Esophagus muscularis mucosa (tissue), 4 donors: ENCODE data around the gene DNHD1. TPM values are rescaled to one million over a fixed set of nuclear protein-coding genes. Genes with fewer than 3 reads are reported as not detected.
A peak's percentile ranks its signal among the peaks of the same experiment; 100 is the strongest.

ENCODE experiments used
- DNase-seq: peaks from one replicate; pipeline ENCODE4 v3.0.0-alpha.2; 2017; ENCODE audit errors: extremely low spot score
- H3K27ac ChIP-seq, 4 donors: fragments of 200-600 bp; sonication (generic); replicated peaks in 1 of 4; 1 replicate in 3 of 4; 2 replicates in 1 of 4; pipeline ENCODE4 v1.5.1; 2016 to 2019; ENCODE audit warnings: mild to moderate bottlenecking in 1 of 4
- H3K27me3 ChIP-seq, 4 donors: fragments of 200-600 bp; sonication (generic); one replicate each; pipeline versions ENCODE4 v1.5.1 to v1.6.0; 2016 to 2019
- H3K36me3 ChIP-seq, 4 donors: fragments of 200-600 bp; sonication (generic); one replicate each; pipeline ENCODE4 v1.5.1; 2016 to 2019
- H3K4me1 ChIP-seq, 4 donors: fragments of 200-600 bp; sonication (generic); one replicate each; pipeline ENCODE4 v1.5.1; 2016 to 2019
- H3K4me3 ChIP-seq, 4 donors: fragments of 200-600 bp; sonication (generic); 1 replicate in 2 of 4; 2 replicates in 2 of 4; pipeline ENCODE4 v1.5.1; 2016 to 2019; ENCODE audit warnings: mild to moderate bottlenecking in 4 of 4, moderate library complexity in 1 of 4
- H3K9me3 ChIP-seq, 4 donors: fragments of 200-600 bp; sonication (generic); 1 replicate in 3 of 4; 2 replicates in 1 of 4; pipeline ENCODE4 v1.5.1; 2016 to 2019
- CTCF ChIP-seq, 3 experiments: fragments of 200-600 bp in 2 of 3; fragments of 450-650 bp in 1 of 3; sonication (generic) in 2 of 3; IDR thresholded peaks; one replicate each; pipeline ENCODE4 v1.5.1; 2017 to 2019; ENCODE audit warnings: antibody characterized with exemption in 3 of 3, mild to moderate bottlenecking in 2 of 3, moderate library complexity in 1 of 3
- EP300 ChIP-seq: sonication (generic); formaldehyde crosslinking; IDR thresholded peaks from one replicate; pipeline ENCODE4 v1.6.1; 2017; ENCODE audit warnings: antibody characterized with exemption
- POLR2A ChIP-seq: fragments of 450-650 bp; IDR thresholded peaks from one replicate; pipeline ENCODE4 v1.6.1; 2017; ENCODE audit warnings: antibody characterized with exemption, moderate library complexity, mild to moderate bottlenecking, low read depth
- POLR2AphosphoS5 ChIP-seq, 2 donors: sonication (generic); formaldehyde crosslinking; IDR thresholded peaks; one replicate each; pipeline ENCODE4 v1.6.1; 2017; ENCODE audit warnings: antibody characterized with exemption in 2 of 2
- WGBS: methylation state at CpG from one replicate; pipeline ENCODE4 v1.1.5; 2018; 5-methylcytosine and 5-hydroxymethylcytosine counted together
- intact Hi-C: fragments of 100-400 bp; cut with DNase I; formaldehyde crosslinking; loops from one replicate; pipeline ENCODE4 v1.15.1; 2023
- total RNA-seq, 4 donors: library from RNA; depleted of rRNA; stranded (reverse); fragments of >200 nt; gene quantifications; one replicate each; pipeline versions ENCODE4 v1.1.0 to v1.2.1, GENCODE V29; 2016

The DNHD1 gene
- total RNA-seq, 4 donors from 2014 or later: 6.1 to 14.5 (median 7.0) TPM

GRCh38 chr11:6546735-6547134 lies 49.7 kb downstream of the DNHD1 start:
- H3K4me3 ChIP-seq: no peak overlapping the region
- TF ChIP-seq POLR2A (no peak), EP300 (no peak), POLR2AphosphoS5 (IDR thresholded peaks at IDR 0.05) (no peak), CTCF (IDR thresholded peaks at IDR 0.05) (no peak)
- no peaks in the 10 kb centered on the region for H3K9me3 ChIP-seq
- H3K36me3 ChIP-seq: peaks cover 0 to 46% (median 33%) of the 10 kb centered on the region in 4 donors
- intact Hi-C loops: no loop called here
- 91% methylated on average over 5 of the region's 8 CpGs for WGBS
- no peak overlapping the region for H3K27ac ChIP-seq
- no peaks in the 10 kb centered on the region for H3K4me1 ChIP-seq
- no peaks in the 10 kb centered on the region for H3K27me3 ChIP-seq
- DNase-seq: peak; percentile 66

- Histone ChIP-seq H3K9me3 (no peaks in the 10 kb centered on the region), H3K27me3 (no peaks in the 10 kb centered on the region), H3K4me3 (no peak overlapping the region), H3K27ac (no peak overlapping the region), H3K36me3 (peaks cover 0 to 46% (median 33%) of the 10 kb centered on the region in 4 donors), H3K4me1 (no peaks in the 10 kb centered on the region)
- 93% methylated on average over 5 of the region's 6 CpGs for WGBS
- TF ChIP-seq POLR2A: no peak
- no peak for TF ChIP-seq POLR2AphosphoS5 (IDR thresholded peaks at IDR 0.05)
- no peak for TF ChIP-seq CTCF (IDR thresholded peaks at IDR 0.05)
- no peak for TF ChIP-seq EP300
- DNase-seq: no peak
- intact Hi-C loops: no loop called here
Measured at GRCh38 chr11:6547177-6547576, 50.1 kb downstream of the DNHD1 start.

GRCh38 chr11:6548121-6548520 lies 51.0 kb downstream of the DNHD1 start:
- 100% methylated on average over 2 of the region's 2 CpGs for WGBS
- Histone ChIP-seq H3K4me3 (no peak overlapping the region), H3K27me3 (no peaks in the 10 kb centered on the region), H3K9me3 (no peaks in the 10 kb centered on the region), H3K4me1 (no peaks in the 10 kb centered on the region), H3K27ac (no peak overlapping the region), H3K36me3 (peaks cover 0 to 46% (median 30%) of the 10 kb centered on the region in 4 donors)
- intact Hi-C loops: no loop called here
- TF ChIP-seq POLR2AphosphoS5 (IDR thresholded peaks at IDR 0.05) (no peak), CTCF (IDR thresholded peaks at IDR 0.05) (no peak), EP300 (no peak), POLR2A (no peak)
- DNase-seq: no peak

- H3K27me3 ChIP-seq: no peaks in the 10 kb centered on the region
- no peaks in the 10 kb centered on the region for H3K4me1 ChIP-seq
- TF ChIP-seq CTCF (IDR thresholded peaks at IDR 0.05): no peak
- TF ChIP-seq POLR2AphosphoS5 (IDR thresholded peaks at IDR 0.05): no peak
- no peak for TF ChIP-seq EP300
- TF ChIP-seq POLR2A: no peak
- no peak overlapping the region for H3K27ac ChIP-seq
- 96% methylated on average over 2 of the region's 3 CpGs for WGBS
- no peak overlapping the region for H3K4me3 ChIP-seq
- peaks cover 0 to 46% (median 30%) of the 10 kb centered on the region in 4 donors for H3K36me3 ChIP-seq
- no peak for DNase-seq
- intact Hi-C loops: no loop called here
- no peaks in the 10 kb centered on the region for H3K9me3 ChIP-seq
Measured at GRCh38 chr11:6548641-6549040, 51.6 kb downstream of the DNHD1 start.

- no peak for TF ChIP-seq POLR2AphosphoS5 (IDR thresholded peaks at IDR 0.05)
- no peak for TF ChIP-seq POLR2A
- TF ChIP-seq EP300: no peak
- no peak for TF ChIP-seq CTCF (IDR thresholded peaks at IDR 0.05)
- H3K9me3 ChIP-seq: no peaks in the 10 kb centered on the region
Measured at GRCh38 chr11:6553634-6554033, 56.6 kb downstream of the DNHD1 start.

More at GRCh38 chr11:6553634-6554033, 56.6 kb downstream of the DNHD1 start:
- H3K27ac ChIP-seq: no peak overlapping the region
- no peaks in the 10 kb centered on the region for H3K4me1 ChIP-seq
- intact Hi-C loops: no loop called here
- no peaks in the 10 kb centered on the region for H3K27me3 ChIP-seq
- DNase-seq: no peak
- peaks cover 0 to 24% (median 2%) of the 10 kb centered on the region in 4 donors for H3K36me3 ChIP-seq
- H3K4me3 ChIP-seq: no peak overlapping the region
